GM12878 (cell line): ENCODE data around the gene GSTP1. TPM values are rescaled to one million over a fixed set of nuclear protein-coding genes. Genes with fewer than 3 reads are reported as not detected.

Experiments
- ATAC-seq: fragments of 200-7000 bp; cut with Tn5 transposase; 3 replicates; pipeline ENCODE4 v1.9.1; 2020; ENCODE audit warnings: mild to moderate bottlenecking, moderate library complexity
- BruUV-seq: library from RNA; stranded (reverse); fragments of 400-500 nt; replicated peaks from 2 replicates; lab custom pipeline; 2021; lab: Mats Ljungman, UMichigan
- CTCF ChIA-PET: fragments of 300-600 bp; sonication (Branson Sonifier 250); formaldehyde crosslinking; extraction: SDS; loops from one replicate; lab custom pipeline; 2021; ENCODE audit warnings: inconsistent platforms; lab: Yijun Ruan, JAX
- POLR2A ChIA-PET: fragments of 350-600 bp; formaldehyde crosslinking; extraction: SDS; loops from one replicate; lab custom pipeline; 2021; ENCODE audit warnings: inconsistent platforms; lab: Charles Lee
- RAD21 ChIA-PET: fragments of 300-600 bp; sonication (Branson Sonifier 250); formaldehyde crosslinking; loops from one replicate; lab custom pipeline; 2023; ENCODE audit warnings: antibody characterized with exemption; ENCODE audit not compliant: unreplicated experiment; lab: Charles Lee
- SMC1A ChIA-PET: fragments of 300-600 bp; sonication (Branson Sonifier 250); formaldehyde crosslinking; loops from one replicate; lab custom pipeline; 2023; ENCODE audit not compliant: unreplicated experiment, uncharacterized antibody; lab: Charles Lee
- DNase-seq: peaks from one replicate; pipeline ENCODE4 v3.0.0-alpha.2; 2011; ENCODE audit warnings: low read depth, low spot score
- FAIRE-seq: peaks from 3 replicates; lab custom pipeline; 2011; peaks lifted over from hg19 to GRCh38; lab: Jason Lieb, UNC
- H2AFZ ChIP-seq: 2 replicates; pipeline ENCODE4 v1.6.0; 2011; ENCODE audit warnings: low read depth, low read length, control low read depth; ENCODE audit not compliant: control insufficient read depth
- H3K27ac ChIP-seq: 2 replicates; pipeline ENCODE4 v1.5.1; 2011; ENCODE audit warnings: control low read depth; ENCODE audit not compliant: control insufficient read depth, insufficient read depth
- H3K27me3 ChIP-seq, 2 experiments: replicated peaks in 1 of 2; 2 replicates each; pipeline versions ENCODE4 v1.6.0 to v1.6.1; 2011; ENCODE audit warnings: low read length in 1 of 2; ENCODE audit not compliant: control insufficient read depth in 2 of 2, insufficient read depth in 2 of 2
- H3K36me3 ChIP-seq, 2 experiments: 2 replicates each; pipeline ENCODE4 v1.5.1; 2011; ENCODE audit warnings: low read length in 1 of 2; ENCODE audit not compliant: control insufficient read depth in 2 of 2, insufficient read depth in 2 of 2
- H3K4me1 ChIP-seq: 2 replicates; pipeline ENCODE4 v1.6.1; 2011; ENCODE audit warnings: mild to moderate bottlenecking, low read length, moderate library complexity, mixed read lengths; ENCODE audit not compliant: control insufficient read depth, insufficient read depth
- H3K4me2 ChIP-seq: 2 replicates; pipeline ENCODE4 v1.6.0; 2011; ENCODE audit warnings: control low read depth; ENCODE audit not compliant: control insufficient read depth, insufficient read depth
- H3K4me3 ChIP-seq: fragments of 200-600 bp; sonication (generic); 2 replicates; pipeline ENCODE4 v1.5.1; 2016
- H3K79me2 ChIP-seq: 2 replicates; pipeline ENCODE4 v1.6.0; 2011; ENCODE audit warnings: low read length; ENCODE audit not compliant: control insufficient read depth, insufficient read depth
- H3K9ac ChIP-seq: 2 replicates; pipeline ENCODE4 v1.8.0; 2011; ENCODE audit warnings: low read length, control low read depth, mixed read lengths; ENCODE audit not compliant: control insufficient read depth, insufficient read depth
- H3K9me3 ChIP-seq: replicated peaks from 3 replicates; pipeline ENCODE4 v1.5.1; 2011; ENCODE audit warnings: mild to moderate bottlenecking, low read length; ENCODE audit not compliant: control insufficient read depth, insufficient read depth
- H4K20me1 ChIP-seq: 2 replicates; pipeline ENCODE4 v1.6.0; 2011; ENCODE audit not compliant: control insufficient read depth, insufficient read depth
- ATF2 ChIP-seq: IDR thresholded peaks from 2 replicates; pipeline ENCODE4 v1.6.1; 2012; ENCODE audit warnings: low read length, inconsistent platforms
- GABPA ChIP-seq: IDR thresholded peaks from 2 replicates; pipeline ENCODE4 v1.6.1; 2014; ENCODE audit warnings: antibody characterized with exemption, low read depth, mild to moderate bottlenecking, inconsistent platforms
- HCFC1 ChIP-seq: fragments of 150-350 bp; IDR thresholded peaks from 2 replicates; pipeline ENCODE4 v1.6.1; 2014; ENCODE audit warnings: low read length
- IKZF1 ChIP-seq: fragments of 450-650 bp; conservative IDR thresholded peaks from 2 replicates; pipeline ENCODE4 v1.6.1; 2017; ENCODE audit warnings: antibody characterized with exemption, mild to moderate bottlenecking
- IRF5 ChIP-seq: fragments of 450-650 bp; IDR thresholded peaks from 2 replicates; pipeline ENCODE4 v1.6.1; 2017; ENCODE audit warnings: borderline replicate concordance
- NR2C1 ChIP-seq: fragments of 450-650 bp; IDR thresholded peaks from 2 replicates; pipeline ENCODE4 v1.6.1; 2017; ENCODE audit warnings: antibody characterized with exemption, mild to moderate bottlenecking, moderate library complexity
- POU2F2 ChIP-seq: IDR thresholded peaks from 3 replicates; pipeline ENCODE4 v1.6.1; 2011; ENCODE audit warnings: low read depth, mild to moderate bottlenecking, low read length, borderline replicate concordance
- RAD51 ChIP-seq: fragments of 450-650 bp; IDR thresholded peaks from 2 replicates; pipeline ENCODE4 v1.6.1; 2016; ENCODE audit warnings: moderate library complexity, mild to moderate bottlenecking, inconsistent platforms
- SMAD1 ChIP-seq: fragments of 450-650 bp; IDR thresholded peaks from 2 replicates; pipeline ENCODE4 v1.6.1; 2018; ENCODE audit warnings: mild to moderate bottlenecking, low read depth; ENCODE audit not compliant: partially characterized antibody
- SREBF2 ChIP-seq: IDR thresholded peaks from 2 replicates; pipeline ENCODE4 v1.6.1; 2012; ENCODE audit warnings: mild to moderate bottlenecking, low read length
- TCF3 ChIP-seq: IDR thresholded peaks from 2 replicates; pipeline ENCODE4 v1.6.1; 2012; ENCODE audit warnings: low read depth, mild to moderate bottlenecking, low read length, borderline replicate concordance; ENCODE audit not compliant: insufficient read depth
- ZZZ3 ChIP-seq: IDR thresholded peaks from 2 replicates; pipeline ENCODE4 v1.6.1; 2011; ENCODE audit warnings: low read depth; ENCODE audit not compliant: control insufficient read depth, insufficient read length
- WGBS: methylation state at CpG from one replicate; pipeline ENCODE4 v1.1.6; 2016; ENCODE audit warnings: low lambda C conversion rate; ENCODE audit not compliant: insufficient replicate concordance, insufficient coverage; ENCODE audit errors: missing lambda C conversion rate; 5-methylcytosine and 5-hydroxymethylcytosine counted together
- in situ Hi-C: fragments of 300-500 bp; cut with MboI; formaldehyde crosslinking; loops from 9 replicates; pipeline ENCODE4 v1.14.3; 2018; ENCODE audit warnings: mixed read lengths
- intact Hi-C: fragments of 100-400 bp; cut with micrococcal nuclease; formaldehyde crosslinking; loops from one replicate; pipeline ENCODE4 v1.14.2; 2022; ENCODE audit not compliant: unreplicated experiment
- polyA plus RNA-seq, 11 experiments: library from polyadenylated mRNA; depleted of rRNA in 4 of 11; unstranded in 6 of 11; stranded (reverse) in 5 of 11; fragments of >200 nt; fragmentation: Nextera tagmentation in 4 of 11; fragmentation: Illumina TruSeq in 1 of 11; extraction: Ambion mirVana in 4 of 11; extraction: Trizol in 1 of 11; gene quantifications; 1 replicate in 1 of 11; 2 replicates in 10 of 11; pipeline versions ENCODE4 v1.2.1 to v1.2.3, GENCODE V29; 2011 to 2016; ENCODE audit warnings: inconsistent platforms in 2 of 11, missing spikeins in 2 of 11, low read depth in 1 of 11
- total RNA-seq, 4 experiments: library from RNA; depleted of rRNA in 3 of 4; stranded (reverse); fragments of >200 nt in 3 of 4; fragmentation: Illumina TruSeq in 1 of 4; extraction: Trizol in 1 of 4; gene quantifications; 2 replicates each; pipeline versions ENCODE4 v1.2.1 to v1.2.3, GENCODE V29; 2013 to 2021

The GSTP1 gene
- total and polyA plus RNA-seq, 10 of the 15 experiments (the other 5 are each of a cell fraction or from before 2014, with no cell fraction given): 469 to 1,788 (median 955) TPM

- Histone ChIP-seq H3K9me3 (no peaks in the 10 kb centered on the region), H2AFZ (no peak overlapping the region), H3K4me3 (no peak overlapping the region), H3K79me2 (peaks cover 16% of the 10 kb centered on the region), H3K4me2 (no peak overlapping the region), H3K4me1 (peaks cover 27% of the 10 kb centered on the region), H3K27me3 (no peaks in the 10 kb centered on the region), H3K27ac (no peak overlapping the region), H3K36me3 (peaks cover 2 to 6% of the 10 kb centered on the region in 2 experiments; a peak in 2 of 4 replicates), H4K20me1 (no peaks in the 10 kb centered on the region), H3K9ac (no peak overlapping the region)
- in situ Hi-C loops (no loop called here), intact Hi-C loops (no loop called here)
- POLR2A ChIA-PET: no interaction called here
- ATAC-seq (no peak), DNase-seq (no peak), FAIRE-seq (no peak)
- TF ChIP-seq TCF3: no peak
- no peak for TF ChIP-seq NR2C1
- no peak for TF ChIP-seq ATF2
- no peak for TF ChIP-seq RAD51
- no peak for TF ChIP-seq POU2F2
- no peak for TF ChIP-seq GABPA
- TF ChIP-seq IRF5: no peak
- TF ChIP-seq HCFC1: no peak
- no peak for TF ChIP-seq ZZZ3
- no peak for TF ChIP-seq SMAD1
- no peak for TF ChIP-seq IKZF1
- no peak for TF ChIP-seq SREBF2
- CTCF ChIA-PET: interaction anchor here (1.5 kb wide), 1 partner anchor 22 kb away, joined by 7 read pairs; the partner anchor contains the start of gene GSTP1
- WGBS: 88% methylated on average over 2 of the region's 2 CpGs
- SMC1A ChIA-PET: interaction anchor here (1.4 kb wide), 1 partner anchor 9 kb away, joined by 4 read pairs; no protein-coding TSS in a partner anchor
- no TSS peak for BruUV-seq
- RAD21 ChIA-PET: interaction anchor here (1.2 kb wide), 1 partner anchor 20 kb away, joined by 4 read pairs; no protein-coding TSS in a partner anchor
Observed at GRCh38 chr11:67604815-67605214, 21.2 kb downstream of the GSTP1 start.
